GM21423 (cell line): ENCODE data around the gene MAGI1.
"Not testable (repeated sequence)": the region's sequence is repeated elsewhere in the genome, so short reads cannot be mapped to it uniquely, and the experiment has no call there.

Experiments
- ATAC-seq: cut with Tn5 transposase; IDR thresholded peaks from one replicate; pipeline ENCODE4 v1.9.1; 2021; ENCODE audit warnings: mild to moderate bottlenecking, moderate library complexity; ENCODE audit not compliant: unreplicated experiment

The MAGI1 gene

GRCh38 chr3:65582012-65582717, 456.6 kb downstream of the MAGI1 start:
- ATAC-seq: no peak

- ATAC-seq: no peak
Observed at GRCh38 chr3:65581313-65581712, 457.4 kb downstream of the MAGI1 start.

- ATAC-seq: no peak
Observed at GRCh38 chr3:65578861-65579260, 459.9 kb downstream of the MAGI1 start.

GRCh38 chr3:65577843-65578430, 460.8 kb downstream of the MAGI1 start:
- ATAC-seq: no peak

GRCh38 chr3:65576966-65577365, 461.8 kb downstream of the MAGI1 start:
- no peak for ATAC-seq

GRCh38 chr3:65576228-65576627, 462.5 kb downstream of the MAGI1 start:
- no peak for ATAC-seq

- no peak for ATAC-seq
Observed at GRCh38 chr3:65575376-65575840, 463.3 kb downstream of the MAGI1 start.

GRCh38 chr3:65573548-65574116, 465.1 kb downstream of the MAGI1 start:
- no peak for ATAC-seq

GRCh38 chr3:65572175-65572777, 466.4 kb downstream of the MAGI1 start:
- no peak for ATAC-seq

- ATAC-seq: no peak
Observed at GRCh38 chr3:65569845-65570405, 468.8 kb downstream of the MAGI1 start.

GRCh38 chr3:65569129-65569528, 469.6 kb downstream of the MAGI1 start:
- no peak for ATAC-seq

- ATAC-seq: no peak
Observed at GRCh38 chr3:65568497-65568896, 470.2 kb downstream of the MAGI1 start.

- ATAC-seq: not testable (repeated sequence)
Observed at GRCh38 chr3:65565744-65566143, 473.0 kb downstream of the MAGI1 start.

- ATAC-seq: no peak
Observed at GRCh38 chr3:65564483-65564882, 474.2 kb downstream of the MAGI1 start.

GRCh38 chr3:65563861-65564260, 474.9 kb downstream of the MAGI1 start:
- no peak for ATAC-seq

GRCh38 chr3:65562447-65562846, 476.3 kb downstream of the MAGI1 start:
- ATAC-seq: no peak

GRCh38 chr3:65561617-65562016, 477.1 kb downstream of the MAGI1 start:
- ATAC-seq: no peak

- no peak for ATAC-seq
Observed at GRCh38 chr3:65560901-65561300, 477.8 kb downstream of the MAGI1 start.

GRCh38 chr3:65560133-65560532, 478.6 kb downstream of the MAGI1 start:
- no peak for ATAC-seq

GRCh38 chr3:65559643-65560042, 479.1 kb downstream of the MAGI1 start:
- no peak for ATAC-seq

- ATAC-seq: no peak
Observed at GRCh38 chr3:65558826-65559225, 479.9 kb downstream of the MAGI1 start.
